Calu3 (cell line): ENCODE results near the gene EMSY. TPM values are rescaled to one million over a fixed set of nuclear protein-coding genes. Genes with fewer than 3 reads are reported as not detected.

Source experiments
- BruUV-seq: library from RNA; stranded (reverse); fragments of 400-500 nt; replicated peaks from 2 replicates; lab custom pipeline; 2021; lab: Mats Ljungman, UMichigan
- CTCF ChIA-PET: fragments of 300-600 bp; sonication (Branson Sonifier 250); formaldehyde crosslinking; loops from one replicate; lab custom pipeline; 2022; ENCODE audit warnings: antibody characterized with exemption; lab: Charles Lee
- DNase-seq: peaks from one replicate; pipeline ENCODE4 v3.0.0; 2022
- H3K27ac Mint-ChIP-seq: one replicate; pipeline ENCODE4 v1.8.0; 2022; ENCODE audit warnings: mixed read lengths; ENCODE audit not compliant: unreplicated experiment
- H3K27me3 Mint-ChIP-seq: one replicate; pipeline ENCODE4 v1.8.0; 2022; ENCODE audit warnings: mixed read lengths; ENCODE audit not compliant: unreplicated experiment
- H3K36me3 Mint-ChIP-seq: one replicate; pipeline ENCODE4 v1.8.0; 2022; ENCODE audit warnings: mild to moderate bottlenecking, moderate library complexity, mixed read lengths; ENCODE audit not compliant: insufficient read depth, unreplicated experiment
- H3K4me1 Mint-ChIP-seq: one replicate; pipeline ENCODE4 v1.8.0; 2022; ENCODE audit warnings: mild to moderate bottlenecking, low read depth, mixed read lengths; ENCODE audit not compliant: unreplicated experiment
- H3K4me3 Mint-ChIP-seq: one replicate; pipeline ENCODE4 v1.8.0; 2022; ENCODE audit warnings: mild to moderate bottlenecking, low read depth, moderate library complexity, mixed read lengths; ENCODE audit not compliant: unreplicated experiment
- H3K9me3 Mint-ChIP-seq: one replicate; pipeline ENCODE4 v1.8.0; 2022; ENCODE audit warnings: low read depth, mixed read lengths; ENCODE audit not compliant: unreplicated experiment
- intact Hi-C: fragments of 100-400 bp; cut with micrococcal nuclease; formaldehyde crosslinking; loops from one replicate; pipeline ENCODE4 v1.10.0; 2022; ENCODE audit not compliant: unreplicated experiment
- total RNA-seq: library from RNA; stranded (reverse); gene quantifications from 2 replicates; pipeline ENCODE4 v1.2.3, GENCODE V29; 2022
- TF ChIP-seq, protein P1 (sequence below): fragments of 200-600 bp; IDR thresholded peaks from one replicate; pipeline ENCODE4 v1.8.0; 2022; ENCODE audit warnings: antibody characterized with exemption; ENCODE audit not compliant: unreplicated experiment

EMSY gene
- total RNA-seq, 1 experiment from 2014 or later, result 30.0 TPM

DNA sequence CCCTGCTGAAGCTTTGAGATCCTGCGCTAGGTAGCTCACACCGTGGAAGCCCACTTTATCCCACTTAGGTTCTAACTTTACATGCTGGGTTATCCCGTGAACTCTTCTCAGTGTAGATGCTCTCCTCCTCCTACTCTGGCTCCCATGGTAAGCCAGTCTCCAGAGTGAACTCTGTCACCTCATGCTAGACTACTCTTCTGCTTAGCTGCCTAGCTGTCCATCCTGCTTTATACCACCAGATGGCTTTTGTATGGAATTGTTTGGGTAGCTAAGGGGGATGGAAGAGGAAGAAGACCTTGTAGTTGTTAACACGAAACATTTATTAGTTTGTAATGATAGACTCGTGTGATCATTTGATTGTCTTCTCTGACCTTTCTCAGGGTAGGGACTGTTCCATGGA, 46.8 kb downstream of the EMSY start:
- BruUV-seq, result no TSS peak
- Mint-ChIP-seq H3K9me3 (no peaks in the 10 kb centered on the region), H3K27me3 (no peaks in the 10 kb centered on the region), H3K27ac (no peak overlapping the region), H3K4me1 (no peaks in the 10 kb centered on the region), H3K36me3 (no peaks in the 10 kb centered on the region), H3K4me3 (no peak overlapping the region)
- TF ChIP-seq, protein P1, sequence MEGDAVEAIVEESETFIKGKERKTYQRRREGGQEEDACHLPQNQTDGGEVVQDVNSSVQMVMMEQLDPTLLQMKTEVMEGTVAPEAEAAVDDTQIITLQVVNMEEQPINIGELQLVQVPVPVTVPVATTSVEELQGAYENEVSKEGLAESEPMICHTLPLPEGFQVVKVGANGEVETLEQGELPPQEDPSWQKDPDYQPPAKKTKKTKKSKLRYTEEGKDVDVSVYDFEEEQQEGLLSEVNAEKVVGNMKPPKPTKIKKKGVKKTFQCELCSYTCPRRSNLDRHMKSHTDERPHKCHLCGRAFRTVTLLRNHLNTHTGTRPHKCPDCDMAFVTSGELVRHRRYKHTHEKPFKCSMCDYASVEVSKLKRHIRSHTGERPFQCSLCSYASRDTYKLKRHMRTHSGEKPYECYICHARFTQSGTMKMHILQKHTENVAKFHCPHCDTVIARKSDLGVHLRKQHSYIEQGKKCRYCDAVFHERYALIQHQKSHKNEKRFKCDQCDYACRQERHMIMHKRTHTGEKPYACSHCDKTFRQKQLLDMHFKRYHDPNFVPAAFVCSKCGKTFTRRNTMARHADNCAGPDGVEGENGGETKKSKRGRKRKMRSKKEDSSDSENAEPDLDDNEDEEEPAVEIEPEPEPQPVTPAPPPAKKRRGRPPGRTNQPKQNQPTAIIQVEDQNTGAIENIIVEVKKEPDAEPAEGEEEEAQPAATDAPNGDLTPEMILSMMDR, result no peak
- CTCF ChIA-PET, result no interaction called here
- intact Hi-C loops, result no loop called here
- DNase-seq, result no peak

DNA sequence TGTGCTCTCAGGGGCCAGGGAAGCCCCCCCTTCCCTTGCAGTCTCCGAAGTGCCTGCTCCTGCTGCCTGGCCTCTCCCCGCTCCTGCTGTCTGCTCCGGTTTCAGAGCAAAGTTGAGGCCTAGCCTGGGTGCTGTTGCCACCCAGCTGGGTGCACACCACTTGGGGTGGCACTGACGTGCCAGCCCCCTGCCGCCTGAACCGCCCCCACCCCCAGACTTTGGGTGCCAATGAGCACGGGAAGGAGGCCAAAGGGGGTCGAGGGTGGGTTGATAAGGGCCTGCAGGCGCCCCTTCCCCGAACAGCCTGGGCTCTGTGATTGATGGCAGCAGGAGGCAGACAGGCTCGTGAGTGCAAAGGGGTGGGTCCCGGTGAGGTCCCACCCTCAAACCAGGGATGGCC, 48.2 kb downstream of the EMSY start:
- Mint-ChIP-seq H3K4me3 (no peak overlapping the region), H3K36me3 (no peaks in the 10 kb centered on the region), H3K27me3 (no peaks in the 10 kb centered on the region), H3K4me1 (no peaks in the 10 kb centered on the region), H3K9me3 (no peaks in the 10 kb centered on the region), H3K27ac (no peak overlapping the region)
- TF ChIP-seq, protein P1, result no peak
- intact Hi-C loops, result no loop called here
- no peak for DNase-seq
- BruUV-seq, result no TSS peak
- CTCF ChIA-PET, result interaction anchor here (0.6 kb wide), 1 partner anchor 1188 kb away, joined by 7 read pairs; no protein-coding TSS in a partner anchor

GRCh38 chr11:76493626-76494539, 49.1 kb downstream of the EMSY start:
- TF ChIP-seq, protein P1, result no peak
- H3K4me1 Mint-ChIP-seq, result no peaks in the 10 kb centered on the region
- BruUV-seq, result no TSS peak
- intact Hi-C loops, result no loop called here
- H3K9me3 Mint-ChIP-seq, result no peaks in the 10 kb centered on the region
- no peak overlapping the region for H3K4me3 Mint-ChIP-seq
- H3K36me3 Mint-ChIP-seq, result no peaks in the 10 kb centered on the region
- no peak overlapping the region for H3K27ac Mint-ChIP-seq
- CTCF ChIA-PET, result no interaction called here
- DNase-seq, result no peak
- no peaks in the 10 kb centered on the region for H3K27me3 Mint-ChIP-seq

GRCh38 chr11:76495019-76495418, 50.2 kb downstream of the EMSY start:
- TF ChIP-seq, protein P1, result no peak
- Mint-ChIP-seq H3K27ac (no peak overlapping the region), H3K9me3 (no peaks in the 10 kb centered on the region), H3K27me3 (no peaks in the 10 kb centered on the region), H3K4me1 (no peaks in the 10 kb centered on the region), H3K36me3 (no peaks in the 10 kb centered on the region), H3K4me3 (no peak overlapping the region)
- CTCF ChIA-PET, result no interaction called here
- intact Hi-C loops, result no loop called here
- DNase-seq, result no peak
- BruUV-seq, result no TSS peak
